ENCODE measurements around the gene CHKB. TPM values are rescaled to one million over a fixed set of nuclear protein-coding genes. Genes with fewer than 3 reads are reported as not detected.
A peak's percentile ranks its signal among the peaks of the same experiment; 100 is the strongest.

Gene CHKB
- total and polyA plus RNA-seq, 2 donors (not counting 1 experiment from before 2014, with no cell fraction given): 21.9 to 22.8 TPM

DNA sequence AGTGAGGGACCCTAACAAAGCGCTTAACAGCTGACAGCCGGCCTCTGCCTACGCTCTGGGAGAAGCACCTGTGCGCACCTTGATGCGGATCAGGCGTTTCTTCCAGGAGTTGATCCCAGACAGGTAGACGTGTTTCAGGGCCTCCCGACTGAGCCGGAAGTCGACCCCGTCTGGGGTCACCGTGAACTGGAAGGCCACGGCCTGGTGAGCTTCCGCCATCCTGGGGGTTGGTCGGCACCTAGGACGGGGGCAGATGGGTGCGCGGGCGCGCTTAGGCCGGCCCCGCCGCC is 5.0 kb downstream of the CHKB start:
- H3K36me3 ChIP-seq (ENCODE audit: control insufficient read depth, insufficient read depth, low read length): no peaks in the 10 kb centered on the region
- H3K27ac ChIP-seq (ENCODE audit: insufficient read depth, low read length): no peak overlapping the region
- no peak overlapping the region for H3K9ac ChIP-seq (ENCODE audit: insufficient read depth, low read length)
- H3K4me3 ChIP-seq (replicated peaks in 1 of 4; ENCODE audit: control extremely low read depth in 1 of 4, insufficient read depth in 1 of 4, low read depth in 3 of 4, low read length in 4 of 4): no peak overlapping the region
- H3K4me1 ChIP-seq (ENCODE audit: control insufficient read depth, extremely low read depth, insufficient read depth, low read length): peaks cover 8% of the 10 kb centered on the region
- DNase-seq (ENCODE audit: low read depth in 2 of 2): no peak
- H3K9me3 ChIP-seq (ENCODE audit: control insufficient read depth, insufficient read depth, low read depth, low read length): no peaks in the 10 kb centered on the region
- H3K27me3 ChIP-seq (ENCODE audit: control insufficient read depth, insufficient read depth, low read length): no peaks in the 10 kb centered on the region
- H4K20me1 ChIP-seq (ENCODE audit: control insufficient read depth, extremely low read depth, insufficient read depth, low read length): no peaks in the 10 kb centered on the region
- H2AFZ ChIP-seq (ENCODE audit: low read length): no peak overlapping the region
- H3K4me2 ChIP-seq (ENCODE audit: extremely low read depth, insufficient read depth, low read length): no peak overlapping the region
- no peak for TF ChIP-seq EZH2 (IDR thresholded peaks at IDR 0.05; ENCODE audit: low read length, missing control alignments)
- TF ChIP-seq, protein P1, sequence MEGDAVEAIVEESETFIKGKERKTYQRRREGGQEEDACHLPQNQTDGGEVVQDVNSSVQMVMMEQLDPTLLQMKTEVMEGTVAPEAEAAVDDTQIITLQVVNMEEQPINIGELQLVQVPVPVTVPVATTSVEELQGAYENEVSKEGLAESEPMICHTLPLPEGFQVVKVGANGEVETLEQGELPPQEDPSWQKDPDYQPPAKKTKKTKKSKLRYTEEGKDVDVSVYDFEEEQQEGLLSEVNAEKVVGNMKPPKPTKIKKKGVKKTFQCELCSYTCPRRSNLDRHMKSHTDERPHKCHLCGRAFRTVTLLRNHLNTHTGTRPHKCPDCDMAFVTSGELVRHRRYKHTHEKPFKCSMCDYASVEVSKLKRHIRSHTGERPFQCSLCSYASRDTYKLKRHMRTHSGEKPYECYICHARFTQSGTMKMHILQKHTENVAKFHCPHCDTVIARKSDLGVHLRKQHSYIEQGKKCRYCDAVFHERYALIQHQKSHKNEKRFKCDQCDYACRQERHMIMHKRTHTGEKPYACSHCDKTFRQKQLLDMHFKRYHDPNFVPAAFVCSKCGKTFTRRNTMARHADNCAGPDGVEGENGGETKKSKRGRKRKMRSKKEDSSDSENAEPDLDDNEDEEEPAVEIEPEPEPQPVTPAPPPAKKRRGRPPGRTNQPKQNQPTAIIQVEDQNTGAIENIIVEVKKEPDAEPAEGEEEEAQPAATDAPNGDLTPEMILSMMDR (conservative IDR thresholded peaks at IDR 0.05 in 1 of 2, IDR thresholded peaks at IDR 0.05 in 1 of 2; ENCODE audit: low read depth in 1 of 2, low read length in 2 of 2): no peak
- H3K79me2 ChIP-seq (ENCODE audit: control insufficient read depth, insufficient read depth, low read length): peaks cover 2% of the 10 kb centered on the region

DNA sequence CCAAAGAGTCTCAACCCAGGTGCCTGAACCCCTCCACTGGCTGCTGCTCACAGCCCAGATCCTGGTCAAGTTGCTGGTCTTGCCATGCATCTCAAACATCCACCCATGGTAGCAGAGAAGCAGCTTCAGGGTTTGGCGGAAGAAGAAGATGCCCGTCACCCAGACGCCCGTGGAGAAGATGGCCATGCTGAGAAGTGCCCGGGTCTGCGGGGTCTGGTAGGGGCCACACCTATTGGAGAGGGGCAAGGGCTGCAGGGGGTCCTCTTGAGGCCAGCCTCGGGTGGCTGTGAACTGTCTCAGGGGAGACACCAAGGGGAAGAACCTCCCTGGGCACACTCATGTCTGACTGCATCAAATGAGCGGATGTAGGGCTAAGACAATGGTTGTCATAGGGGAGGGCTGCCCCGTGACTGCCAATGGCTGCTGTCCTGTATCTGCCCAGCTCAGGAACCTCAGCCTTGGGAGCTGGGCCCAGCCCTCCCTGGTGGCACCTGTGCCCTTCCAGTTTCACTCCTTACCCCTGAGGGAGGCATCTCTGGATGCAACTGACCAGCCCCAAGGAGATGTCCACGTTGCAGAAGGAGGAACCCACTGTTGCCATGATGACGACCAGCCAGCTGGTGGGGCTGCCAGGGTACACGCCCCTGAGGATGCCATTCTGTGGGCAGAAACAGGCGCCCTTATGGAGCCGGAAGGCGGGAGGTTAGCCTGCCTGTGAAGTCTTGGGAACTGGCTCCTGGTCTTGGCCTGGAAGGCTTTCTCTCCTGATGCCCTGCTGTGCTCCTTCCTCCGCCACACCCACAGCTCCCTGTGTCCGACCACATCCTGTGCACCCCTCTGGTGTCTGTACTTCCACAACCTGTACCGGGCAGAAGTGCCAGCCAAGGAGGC is 5.6 kb downstream of the CHKB start:
- Histone ChIP-seq H3K4me3 (replicated peaks in 1 of 4; ENCODE audit: control extremely low read depth in 1 of 4, insufficient read depth in 1 of 4, low read depth in 3 of 4, low read length in 4 of 4) (no peak overlapping the region), H3K27me3 (ENCODE audit: control insufficient read depth, insufficient read depth, low read length) (no peaks in the 10 kb centered on the region), H3K4me1 (ENCODE audit: control insufficient read depth, extremely low read depth, insufficient read depth, low read length) (peaks cover 8% of the 10 kb centered on the region), H2AFZ (ENCODE audit: low read length) (no peak overlapping the region), H3K79me2 (ENCODE audit: control insufficient read depth, insufficient read depth, low read length) (peaks cover 1% of the 10 kb centered on the region), H3K4me2 (ENCODE audit: extremely low read depth, insufficient read depth, low read length) (no peak overlapping the region), H3K36me3 (ENCODE audit: control insufficient read depth, insufficient read depth, low read length) (no peaks in the 10 kb centered on the region), H3K27ac (ENCODE audit: insufficient read depth, low read length) (no peak overlapping the region), H3K9ac (ENCODE audit: insufficient read depth, low read length) (no peak overlapping the region), H3K9me3 (ENCODE audit: control insufficient read depth, insufficient read depth, low read depth, low read length) (no peaks in the 10 kb centered on the region), H4K20me1 (ENCODE audit: control insufficient read depth, extremely low read depth, insufficient read depth, low read length) (no peaks in the 10 kb centered on the region)
- TF ChIP-seq EZH2 (IDR thresholded peaks at IDR 0.05; ENCODE audit: low read length, missing control alignments): no peak
- no peak for DNase-seq (ENCODE audit: low read depth in 2 of 2)

DNA sequence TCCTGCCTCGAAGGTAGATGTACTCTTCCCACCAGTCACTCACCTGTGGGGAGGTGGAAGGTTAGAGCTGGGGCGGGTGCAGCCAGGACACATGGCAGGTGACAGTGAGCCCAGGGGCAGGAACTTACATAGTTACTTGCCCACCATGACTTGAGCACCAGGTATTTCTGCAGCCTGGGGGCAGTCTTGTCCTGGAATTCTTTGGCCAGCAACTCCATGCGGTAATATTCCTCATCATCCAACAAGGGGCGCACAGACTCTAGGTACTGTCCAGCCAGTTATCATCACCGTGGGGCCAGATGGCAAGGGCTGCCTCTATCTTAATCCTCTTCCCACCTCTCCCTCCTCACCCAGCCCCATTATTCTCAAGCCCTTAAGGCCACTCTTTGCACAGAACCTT is 6.6 kb downstream of the CHKB start:
- no peak overlapping the region for H3K27ac ChIP-seq (ENCODE audit: insufficient read depth, low read length)
- no peak overlapping the region for H3K4me2 ChIP-seq (ENCODE audit: extremely low read depth, insufficient read depth, low read length)
- H3K9ac ChIP-seq (ENCODE audit: insufficient read depth, low read length): no peak overlapping the region
- TF ChIP-seq, protein P1 (conservative IDR thresholded peaks at IDR 0.05 in 1 of 2, IDR thresholded peaks at IDR 0.05 in 1 of 2; ENCODE audit: low read depth in 1 of 2, low read length in 2 of 2): peak; percentile 5 to 50
- no peak for TF ChIP-seq EZH2 (IDR thresholded peaks at IDR 0.05; ENCODE audit: low read length, missing control alignments)
- no peaks in the 10 kb centered on the region for H3K79me2 ChIP-seq (ENCODE audit: control insufficient read depth, insufficient read depth, low read length)
- no peaks in the 10 kb centered on the region for H3K36me3 ChIP-seq (ENCODE audit: control insufficient read depth, insufficient read depth, low read length)
- no peak overlapping the region for H2AFZ ChIP-seq (ENCODE audit: low read length)
- H3K27me3 ChIP-seq (ENCODE audit: control insufficient read depth, insufficient read depth, low read length): no peaks in the 10 kb centered on the region
- peaks cover 8% of the 10 kb centered on the region for H3K4me1 ChIP-seq (ENCODE audit: control insufficient read depth, extremely low read depth, insufficient read depth, low read length)
- peak; percentile 24 to 56 for DNase-seq (ENCODE audit: low read depth in 2 of 2)
- H4K20me1 ChIP-seq (ENCODE audit: control insufficient read depth, extremely low read depth, insufficient read depth, low read length): no peaks in the 10 kb centered on the region
- no peaks in the 10 kb centered on the region for H3K9me3 ChIP-seq (ENCODE audit: control insufficient read depth, insufficient read depth, low read depth, low read length)
- H3K4me3 ChIP-seq (replicated peaks in 1 of 4; ENCODE audit: control extremely low read depth in 1 of 4, insufficient read depth in 1 of 4, low read depth in 3 of 4, low read length in 4 of 4): no peak overlapping the region

Measured in fibroblast of lung (primary cell).